HL-60/S4 treated with retinoic acid at 250 ng/mL for 4 days and 3 days (cell line): ENCODE measurements around the gene CNN2.

Experiments used
- in situ Hi-C: fragments of 300-500 bp; cut with MboI; formaldehyde crosslinking; loops from 2 replicates; pipeline ENCODE4 v1.7.0; 2022; ENCODE audit warnings: low sequenced_read_pairs

CNN2 gene

GRCh38 chr19:1080360-1081161 lies 54.2 kb downstream of the CNN2 start:
- in situ Hi-C loops = no loop called here

DNA sequence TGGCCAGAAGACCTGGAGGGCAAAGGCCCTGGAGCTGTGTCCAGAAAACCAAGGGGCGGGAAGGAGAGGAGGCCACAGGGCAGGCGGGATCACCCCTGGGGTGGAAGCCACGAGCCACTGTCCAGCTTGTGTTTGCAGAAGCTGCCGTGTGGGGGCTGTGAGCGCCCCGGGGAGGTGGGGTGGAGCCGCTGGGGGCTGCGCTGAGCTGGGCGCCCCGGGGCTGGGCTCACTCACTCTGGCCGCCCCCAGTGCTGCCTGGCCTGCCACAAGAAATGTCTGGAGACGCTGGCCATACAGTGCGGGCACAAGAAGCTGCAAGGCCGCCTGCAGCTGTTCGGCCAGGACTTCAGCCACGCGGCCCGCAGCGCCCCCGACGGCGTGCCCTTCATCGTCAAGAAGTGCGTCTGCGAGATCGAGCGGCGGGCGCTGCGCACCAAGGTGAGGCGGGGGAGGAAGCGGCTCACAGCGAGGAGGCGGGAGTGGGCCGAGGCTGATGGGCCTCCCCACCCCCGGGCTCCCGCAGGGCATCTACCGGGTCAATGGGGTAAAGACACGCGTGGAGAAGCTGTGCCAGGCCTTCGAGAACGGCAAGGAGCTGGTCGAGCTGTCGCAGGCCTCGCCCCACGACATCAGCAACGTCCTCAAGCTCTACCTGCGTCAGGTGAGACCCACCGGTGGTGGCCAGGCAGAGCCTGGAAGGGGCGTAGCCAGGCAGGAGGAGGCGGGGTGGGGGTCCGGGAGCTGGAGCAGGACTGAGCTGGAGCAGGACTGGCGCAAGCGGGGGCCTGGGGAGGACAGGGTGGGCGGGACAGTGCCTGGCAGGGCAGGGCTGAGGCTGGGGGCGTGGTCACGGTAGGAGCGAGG lies 55.1 kb downstream of the CNN2 start:
- in situ Hi-C loops = no loop called here

GRCh38 chr19:1082165-1082927 lies 55.9 kb downstream of the CNN2 start:
- in situ Hi-C loops = no loop called here

DNA sequence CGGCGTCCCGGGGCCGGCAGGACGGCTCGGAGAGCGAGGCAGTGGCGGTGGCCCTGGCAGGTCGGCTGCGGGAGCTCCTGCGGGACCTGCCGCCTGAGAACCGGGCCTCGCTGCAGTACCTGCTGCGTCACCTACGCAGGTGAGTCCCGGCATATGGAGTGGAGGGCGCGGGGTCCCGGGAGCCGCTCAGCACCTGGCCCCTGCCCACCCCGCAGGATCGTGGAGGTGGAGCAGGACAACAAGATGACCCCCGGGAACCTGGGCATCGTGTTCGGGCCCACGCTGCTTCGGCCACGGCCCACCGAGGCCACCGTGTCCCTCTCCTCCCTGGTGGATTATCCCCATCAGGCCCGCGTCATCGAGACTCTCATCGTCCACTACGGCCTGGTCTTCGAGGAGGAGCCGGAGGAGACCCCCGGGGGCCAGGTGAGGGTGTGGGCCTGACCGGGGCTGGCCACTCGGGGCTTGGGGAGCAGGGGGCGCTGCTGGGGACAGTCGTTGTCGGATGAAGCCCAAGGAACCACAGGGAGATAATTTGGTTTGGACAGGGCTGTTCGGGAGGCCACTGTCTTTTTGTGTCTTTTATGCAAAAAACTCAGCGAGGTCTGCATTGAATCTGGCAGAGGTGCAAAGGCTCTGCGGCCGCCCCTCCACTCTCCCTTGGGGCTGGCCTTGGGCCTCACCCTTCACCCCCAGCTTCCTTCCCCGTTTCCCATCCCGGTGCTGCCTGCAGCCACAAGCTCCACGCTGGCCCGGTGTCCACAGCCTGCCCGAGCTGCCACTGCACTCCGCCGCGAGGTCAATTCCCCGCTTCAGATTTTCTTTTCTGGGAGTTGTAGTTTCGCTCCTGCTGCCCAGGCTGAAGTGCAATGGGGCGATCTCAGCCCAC lies 56.8 kb downstream of the CNN2 start:
- in situ Hi-C loops = no loop called here

DNA sequence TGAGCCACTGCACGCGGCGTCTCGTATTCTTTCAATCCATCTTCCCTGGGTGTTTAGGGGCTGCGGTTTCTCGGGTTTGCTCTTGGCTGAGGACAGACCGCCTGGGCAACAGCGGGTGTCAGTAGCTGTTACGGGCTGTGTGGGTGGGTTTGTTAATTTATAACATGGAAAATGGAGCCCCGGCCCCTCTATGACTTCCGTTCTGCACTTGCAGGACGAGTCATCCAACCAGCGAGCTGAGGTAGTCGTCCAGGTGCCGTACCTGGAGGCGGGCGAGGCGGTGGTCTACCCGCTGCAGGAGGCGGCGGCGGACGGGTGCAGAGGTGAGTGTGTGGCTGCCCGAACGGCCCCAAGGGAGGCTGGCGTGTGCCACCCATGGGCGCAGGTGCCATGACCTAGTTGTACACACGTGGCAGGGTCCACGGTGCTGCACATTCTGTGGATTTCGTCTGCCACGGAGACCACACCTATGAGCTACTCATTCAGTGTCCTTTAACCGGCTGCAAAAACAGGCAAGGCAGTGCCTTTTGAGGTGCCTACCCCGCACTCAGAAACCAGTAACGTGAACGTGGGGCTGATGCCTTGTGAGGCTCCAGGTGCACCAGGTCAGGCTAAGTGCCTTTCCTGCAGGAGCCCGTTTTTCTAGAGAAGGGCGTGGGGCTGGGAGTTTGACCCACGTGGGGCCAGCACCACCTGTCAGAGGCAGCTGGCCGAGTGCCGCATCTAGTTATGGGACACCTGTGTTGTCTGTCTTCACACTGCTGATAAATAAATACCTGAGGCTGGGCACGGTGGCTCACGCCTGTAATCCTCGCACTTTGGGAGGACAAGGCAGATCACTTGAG lies 57.8 kb downstream of the CNN2 start:
- in situ Hi-C loops = no loop called here

- in situ Hi-C loops = no loop called here
Measured at GRCh38 chr19:1085053-1085658, 58.7 kb downstream of the CNN2 start.

- in situ Hi-C loops = no loop called here
Measured at GRCh38 chr19:1085676-1086442, 59.5 kb downstream of the CNN2 start.

DNA sequence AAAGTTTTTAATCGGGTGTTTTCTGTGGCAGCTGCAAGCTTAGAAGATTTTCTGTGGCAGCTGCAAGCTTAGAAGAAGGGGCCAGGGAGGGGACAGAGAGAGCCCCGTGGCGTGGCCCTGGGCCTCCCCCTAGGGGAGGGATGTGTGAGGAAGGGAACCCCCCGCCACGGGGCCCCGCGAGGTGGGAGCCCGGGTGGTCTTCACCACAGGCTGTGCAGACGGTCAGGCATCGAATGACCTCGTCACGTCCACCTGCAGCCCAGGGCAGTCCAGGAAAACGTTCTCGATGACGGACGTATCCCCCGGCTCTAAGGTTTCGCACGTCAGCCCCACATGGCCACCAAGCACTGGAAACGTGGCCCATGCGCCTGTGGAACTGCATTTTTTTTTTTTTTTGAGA lies 60.2 kb downstream of the CNN2 start:
- in situ Hi-C loops = no loop called here

GRCh38 chr19:1087813-1088415 lies 61.5 kb downstream of the CNN2 start:
- in situ Hi-C loops = no loop called here

DNA sequence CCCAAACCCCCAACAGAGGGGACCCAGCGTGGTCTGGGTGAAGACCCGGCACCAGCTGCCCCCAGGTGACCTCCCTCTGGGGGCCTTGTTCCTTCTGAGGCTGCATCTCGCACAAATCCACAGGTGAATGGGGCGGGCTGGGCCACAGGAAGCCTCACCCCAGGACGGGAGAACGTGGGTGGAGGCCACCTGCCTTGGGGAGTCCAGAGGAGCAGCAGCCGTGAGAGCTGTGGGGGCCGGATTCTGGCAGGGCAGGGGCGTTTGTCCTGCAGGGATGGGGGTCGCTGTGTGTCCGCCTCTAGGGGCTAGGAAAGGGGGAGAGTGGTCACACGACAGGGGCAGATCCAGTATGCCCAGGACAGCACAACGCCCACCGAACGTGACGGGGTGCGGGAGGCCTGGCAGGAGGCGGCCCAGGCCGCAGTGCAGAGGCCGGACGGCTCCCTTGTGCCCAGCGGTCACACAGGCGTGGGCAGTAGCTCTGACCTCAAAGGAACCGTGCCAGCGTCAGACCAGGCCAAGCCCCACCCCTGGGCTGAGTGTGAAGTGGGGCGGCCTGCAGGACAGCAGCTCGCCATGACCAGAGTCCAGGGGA lies 62.1 kb downstream of the CNN2 start:
- in situ Hi-C loops = no loop called here
